Brain pericyte (primary cell): Measurements from ENCODE around the gene MED17.

Experiments used
- DNase-seq: peaks from one replicate; pipeline ENCODE4 v3.0.0-alpha.2; 2012; ENCODE audit warnings: low read depth, low spot score

The MED17 gene

DNA sequence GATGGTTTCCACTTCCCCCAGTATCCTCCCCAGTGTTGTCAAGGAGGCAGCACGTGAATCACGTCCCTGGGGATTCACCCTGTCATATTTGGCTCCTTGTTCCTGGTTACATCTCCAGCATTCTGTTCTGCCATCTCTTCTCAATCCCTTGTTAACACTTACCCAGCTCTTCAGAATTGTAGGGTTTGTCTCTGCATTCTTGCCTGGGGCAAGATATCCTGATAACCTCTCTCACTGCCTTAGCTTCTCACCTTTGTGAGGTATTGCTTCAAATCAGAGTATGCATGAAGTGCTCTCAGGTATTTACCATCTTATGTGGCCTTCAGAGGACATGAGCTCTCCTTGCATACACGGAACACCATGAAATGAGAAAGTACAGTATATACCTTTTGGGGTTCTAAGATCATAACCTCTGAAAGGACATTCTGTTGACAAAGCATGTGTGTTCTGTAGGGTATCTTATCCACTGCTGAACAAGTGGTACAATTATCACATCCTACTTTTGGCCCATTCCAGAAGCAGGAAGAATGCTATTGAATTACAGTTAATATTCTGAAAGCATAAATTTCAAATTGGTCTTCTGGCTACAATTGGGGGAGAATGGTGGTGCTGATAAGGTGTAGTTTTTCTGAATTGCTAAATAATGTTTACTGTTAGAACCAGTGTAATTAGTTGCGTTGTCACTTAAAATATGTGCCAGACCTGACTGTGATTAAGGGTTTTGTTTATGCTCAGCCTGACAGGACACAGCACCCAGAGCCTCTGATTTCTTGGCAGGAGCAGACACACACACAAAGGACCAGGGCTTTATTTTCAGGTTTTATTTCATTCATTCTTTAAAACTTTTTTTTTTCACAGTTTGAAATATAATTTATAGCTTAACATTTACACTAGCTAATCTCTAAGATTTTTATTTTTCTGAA lies 33.6 kb downstream of the MED17 start:
- no peak for DNase-seq

DNA sequence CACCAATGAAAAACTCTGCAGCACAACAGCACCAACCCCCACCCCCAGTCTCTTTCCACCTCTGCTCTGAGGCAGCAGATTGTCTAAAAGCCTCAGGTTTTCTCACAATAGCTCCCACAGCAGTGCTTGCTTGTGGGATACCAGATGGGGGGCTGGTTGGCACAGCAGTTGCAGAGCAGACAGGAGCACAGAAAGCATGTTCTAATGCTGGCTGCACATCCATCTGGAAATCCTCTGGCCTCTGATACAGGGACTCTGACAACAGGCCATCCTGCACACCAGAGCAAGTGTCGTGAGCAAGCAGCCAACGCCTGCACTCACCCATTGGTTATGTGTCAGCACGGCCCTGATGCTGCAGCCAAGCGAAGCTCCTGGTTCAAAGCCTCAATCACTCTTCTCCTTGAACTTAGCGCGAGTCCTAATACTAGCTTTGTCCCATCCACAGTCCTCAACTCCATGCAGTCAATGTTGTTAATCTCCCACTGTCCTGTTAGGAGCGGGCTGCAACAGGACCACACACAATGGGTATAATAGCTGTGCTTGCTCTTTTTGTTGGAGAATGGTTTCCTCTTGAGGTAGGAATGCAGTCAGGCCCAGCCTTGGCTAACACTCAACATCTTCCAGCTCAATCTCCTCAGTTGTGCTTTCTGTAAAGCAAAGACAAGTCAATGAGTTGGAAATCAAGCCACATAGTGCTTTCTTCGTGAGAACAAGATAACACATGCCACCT lies 36.0 kb downstream of the MED17 start:
- DNase-seq: no peak

DNA sequence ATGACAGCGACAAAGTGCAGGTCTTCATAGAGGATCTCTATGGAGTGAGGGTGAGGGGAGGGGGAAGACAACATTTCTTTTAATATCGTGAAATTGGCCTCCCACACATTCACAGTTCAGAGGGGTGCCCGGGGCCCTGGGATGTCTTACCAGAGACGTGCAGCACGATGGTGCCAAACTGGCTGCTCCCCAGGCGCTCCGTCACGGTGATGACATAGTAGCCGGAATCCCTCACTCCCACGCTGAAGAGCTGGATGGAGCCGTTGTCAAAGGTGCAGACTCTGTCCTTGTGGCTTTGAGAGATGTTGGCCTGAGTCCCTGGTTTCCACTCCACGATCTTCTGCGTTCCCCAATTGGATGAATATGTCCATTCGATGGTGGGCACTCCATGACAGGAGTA lies 36.8 kb downstream of the MED17 start:
- DNase-seq: no peak

DNA sequence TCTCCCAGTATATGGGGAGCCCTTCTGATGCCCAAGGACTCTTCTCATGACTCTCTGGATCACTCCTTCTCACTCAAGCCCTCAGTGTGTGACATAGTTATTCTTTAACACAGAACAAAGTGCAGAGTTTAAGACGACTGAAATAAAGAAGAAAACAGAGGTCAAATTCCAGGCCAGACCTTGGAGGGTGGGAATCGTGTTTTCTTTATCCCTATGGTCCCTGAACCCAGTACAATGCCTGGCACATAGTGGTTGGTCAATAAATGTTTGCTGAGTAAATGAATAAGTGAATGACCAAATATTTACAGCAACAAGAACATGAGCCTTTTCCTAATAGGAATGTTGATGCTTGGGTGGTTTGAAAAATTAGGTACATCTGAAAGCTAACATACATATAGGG lies 37.5 kb downstream of the MED17 start:
- no peak for DNase-seq

DNA sequence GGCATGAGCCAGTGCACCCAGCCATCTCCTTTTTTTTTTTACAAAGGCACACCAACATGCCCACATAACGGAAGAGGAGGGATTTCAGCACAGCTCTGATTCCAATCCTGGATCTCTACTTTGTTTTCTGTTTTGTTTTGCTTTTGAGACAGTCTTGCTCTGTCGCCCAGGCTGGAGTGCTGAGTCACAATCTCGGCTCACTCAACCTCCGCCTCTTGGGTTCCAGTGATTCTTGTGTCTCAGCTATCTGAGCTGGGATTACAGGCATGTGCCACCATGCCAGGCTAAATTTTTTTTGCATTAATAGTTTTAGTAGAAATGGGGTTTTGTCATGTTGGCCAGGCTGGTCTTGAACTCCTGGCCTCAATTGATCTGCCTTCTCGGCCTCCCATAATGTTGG lies 38.3 kb downstream of the MED17 start:
- no peak for DNase-seq

DNA sequence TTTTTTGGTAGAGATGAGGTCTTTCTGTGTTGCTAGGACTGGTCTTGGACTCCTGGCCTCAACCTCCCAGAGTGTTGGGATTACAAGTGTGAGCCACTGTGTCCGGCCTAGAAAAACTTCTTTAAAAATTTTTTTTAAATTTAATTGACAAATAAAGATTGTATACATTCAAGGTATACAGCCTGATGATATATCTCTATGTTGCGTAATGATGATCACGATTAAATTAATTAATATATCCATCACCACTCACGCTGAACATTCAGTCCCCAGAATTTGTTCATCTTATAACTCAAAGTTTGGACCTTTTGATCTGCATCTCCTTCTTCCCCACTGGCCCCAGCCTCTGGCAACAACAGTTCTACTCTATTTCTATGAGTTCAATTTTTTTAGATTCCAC lies 39.1 kb downstream of the MED17 start:
- DNase-seq: no peak

DNA sequence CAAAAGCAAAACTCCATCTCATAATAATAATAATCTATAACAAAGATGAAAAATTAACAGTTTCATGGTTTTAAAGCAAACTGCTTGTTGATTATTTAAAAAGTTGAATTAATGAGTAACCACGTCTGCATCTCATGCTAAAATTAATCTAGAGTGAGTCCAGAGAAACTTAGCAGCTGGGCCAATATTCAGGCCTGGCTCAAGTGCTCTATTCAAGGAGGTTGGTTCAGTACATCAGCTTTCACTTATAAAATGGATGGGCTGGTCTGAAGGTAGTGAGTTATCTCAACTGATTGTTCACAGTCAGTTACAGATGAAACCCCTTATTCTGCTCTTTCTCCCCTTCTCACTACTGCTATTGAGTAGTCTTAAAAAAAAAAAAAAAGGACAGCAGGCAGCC lies 43.3 kb downstream of the MED17 start:
- DNase-seq: no peak

DNA sequence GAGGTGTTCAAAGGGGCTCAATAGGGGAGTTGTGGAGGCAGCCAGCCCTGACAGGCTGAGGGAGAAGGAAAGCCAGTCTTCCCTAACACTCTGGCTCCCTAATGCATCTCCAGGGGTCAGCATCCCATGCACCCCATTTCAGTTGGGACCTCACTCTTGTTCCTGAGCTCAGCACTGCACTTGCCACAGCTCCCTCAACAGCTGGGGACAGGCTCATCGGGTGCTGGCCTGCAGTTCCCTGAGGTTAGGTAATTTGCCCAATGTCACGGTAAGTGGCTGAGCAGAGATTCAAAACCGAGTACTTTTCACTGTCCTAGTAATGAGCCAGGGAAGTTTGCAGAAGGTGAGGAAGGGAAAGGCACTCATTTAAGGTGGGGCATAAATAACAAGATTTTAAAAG lies 45.5 kb downstream of the MED17 start:
- DNase-seq: no peak

DNA sequence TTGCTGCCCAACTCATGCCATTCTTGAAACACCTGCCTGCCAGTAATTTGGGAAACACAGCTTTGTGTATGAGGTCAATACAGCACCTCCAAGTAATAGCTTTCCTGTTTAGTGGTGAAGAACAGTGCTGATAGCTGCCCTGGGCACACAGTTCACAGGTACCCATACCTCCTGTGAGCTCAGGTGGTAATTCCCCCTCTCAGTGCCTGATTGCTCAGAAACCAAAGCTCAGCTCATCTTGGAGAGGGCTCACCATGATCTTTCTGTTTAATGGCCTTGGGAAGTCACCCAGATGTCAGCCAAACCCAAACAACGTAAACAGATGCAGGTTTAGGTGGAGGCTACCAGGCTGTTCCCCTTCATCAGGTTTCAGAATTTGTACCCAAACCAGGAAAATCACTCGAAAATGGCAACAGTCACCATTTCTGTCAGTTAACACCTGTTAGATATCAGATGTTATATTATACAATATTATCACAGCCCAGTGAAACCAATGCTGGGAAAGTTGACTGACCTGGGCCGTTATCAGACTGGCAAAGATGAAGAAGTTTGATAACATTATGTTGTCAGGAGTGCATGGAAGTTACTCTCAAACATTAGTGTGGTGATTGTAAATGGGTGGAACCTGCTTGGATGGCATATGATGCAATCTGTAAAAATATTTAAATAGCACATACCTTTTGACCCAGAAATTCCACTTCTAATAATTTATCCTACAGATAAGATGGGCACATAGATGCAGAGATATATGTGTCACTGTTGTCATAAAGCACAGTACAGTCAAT lies 47.5 kb downstream of the MED17 start:
- no peak for DNase-seq

DNA sequence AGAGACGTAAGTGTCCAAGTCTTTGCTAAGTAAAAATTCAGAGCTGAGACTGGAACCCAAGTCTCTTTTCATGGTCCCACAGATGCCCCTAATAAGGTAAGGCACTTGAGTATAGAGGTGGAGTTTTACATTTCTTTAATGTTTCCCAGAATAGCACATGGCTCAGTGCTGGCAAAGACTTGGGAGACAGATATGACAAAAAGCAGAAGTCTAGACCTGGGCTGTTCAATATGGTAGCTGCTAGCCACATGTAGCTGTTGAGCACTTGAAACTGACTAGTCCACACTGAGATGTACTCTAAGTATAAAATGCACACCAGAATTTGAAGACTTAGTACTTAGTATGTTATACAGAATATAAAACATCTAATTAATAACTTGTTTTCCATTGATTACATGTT lies 48.7 kb downstream of the MED17 start:
- DNase-seq: no peak

DNA sequence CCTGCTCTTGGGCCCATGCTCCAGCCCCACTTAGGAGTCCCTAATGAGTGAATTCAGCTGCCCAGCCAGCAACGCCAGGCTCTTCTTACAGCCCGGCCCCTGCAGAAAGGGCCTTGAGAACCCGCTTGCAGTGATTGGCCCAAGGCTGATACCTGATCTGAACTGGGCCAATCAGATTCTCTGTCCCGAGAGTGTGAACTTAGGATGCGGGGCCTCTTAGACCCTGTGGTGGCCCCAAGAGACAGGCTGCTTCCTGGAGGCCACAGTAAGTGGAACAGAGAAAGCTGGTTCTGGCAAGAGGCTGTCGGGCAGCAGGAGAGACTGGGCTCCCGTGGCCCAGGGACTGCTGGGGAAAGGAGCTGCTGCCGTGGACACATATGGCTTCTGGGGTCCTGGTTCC lies 54.9 kb downstream of the MED17 start:
- no peak for DNase-seq

DNA sequence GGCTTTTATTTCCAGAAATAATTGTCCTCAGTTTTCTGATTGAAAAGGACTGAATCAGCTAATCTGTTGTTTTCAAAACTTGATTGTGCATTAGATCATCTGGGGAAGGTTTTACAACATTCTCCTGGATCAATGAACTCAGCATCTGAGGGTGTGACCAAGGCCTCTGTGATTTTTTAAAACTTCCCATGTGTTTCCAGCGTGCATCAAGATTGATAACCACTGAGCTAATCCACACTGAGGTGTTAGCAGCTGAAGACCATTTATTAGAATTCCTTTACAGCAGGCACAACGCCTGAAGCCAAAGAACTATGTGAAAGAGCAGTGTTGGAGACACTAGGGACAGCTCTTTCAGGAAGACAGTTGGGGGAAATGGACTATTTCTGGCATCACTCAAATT lies 56.1 kb downstream of the MED17 start:
- no peak for DNase-seq

DNA sequence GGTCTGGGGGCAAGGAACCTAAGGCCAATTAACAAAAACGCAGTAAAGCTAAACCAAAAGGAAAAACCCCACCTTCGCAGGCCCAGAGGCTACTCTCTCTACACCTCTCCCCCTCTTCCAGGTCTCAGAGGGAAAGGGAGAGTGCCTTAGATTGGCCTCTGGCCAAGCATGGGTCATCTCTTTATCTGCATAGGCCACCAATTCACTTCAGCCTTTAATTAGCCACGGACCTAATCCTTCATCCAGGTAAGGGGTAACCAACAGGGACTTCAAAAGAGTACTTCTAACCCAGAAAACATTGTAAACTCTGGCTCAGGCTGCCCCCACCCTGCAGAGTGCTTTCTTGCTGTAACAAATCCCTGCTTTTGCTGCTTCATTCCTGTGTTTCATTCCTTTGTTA lies 56.9 kb downstream of the MED17 start:
- DNase-seq: no peak

DNA sequence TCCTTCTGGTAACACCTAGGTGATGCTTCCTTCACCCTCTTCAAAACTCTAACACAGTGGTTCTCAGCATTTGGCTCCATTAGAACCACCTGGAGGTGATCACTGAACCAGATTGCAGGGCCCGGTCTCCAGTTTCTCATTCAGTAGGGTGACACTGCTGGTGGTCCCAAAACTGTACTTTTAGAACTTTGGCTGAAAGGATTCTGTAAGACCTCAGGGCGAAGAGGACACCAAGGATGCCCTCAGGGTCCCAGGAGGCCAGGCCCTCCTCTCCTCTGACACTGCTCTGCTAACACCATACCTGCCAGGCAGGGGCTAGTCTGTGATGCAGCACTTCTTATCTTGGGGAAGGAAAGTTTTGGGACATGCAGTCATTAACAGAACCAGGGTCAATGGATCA lies 57.4 kb downstream of the MED17 start:
- no peak for DNase-seq

DNA sequence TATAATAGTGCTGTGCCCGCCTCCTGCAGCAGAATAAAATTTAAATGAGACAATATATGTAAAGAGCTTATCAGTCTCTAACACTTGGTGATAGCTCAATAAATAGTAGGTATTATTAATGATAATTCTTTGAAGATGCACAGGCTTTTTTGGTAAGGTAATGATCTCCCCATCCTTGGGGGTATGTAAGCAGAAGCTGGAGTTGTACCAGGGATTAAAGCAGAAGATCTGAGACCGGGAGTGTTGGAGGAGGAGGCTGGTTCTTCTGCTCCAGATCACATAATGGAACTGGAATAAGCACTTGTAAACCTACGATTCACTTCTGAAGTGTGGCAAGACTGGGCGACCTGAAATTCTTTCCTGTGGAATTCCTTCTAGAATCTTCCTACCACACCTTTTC lies 58.0 kb downstream of the MED17 start:
- DNase-seq: no peak

DNA sequence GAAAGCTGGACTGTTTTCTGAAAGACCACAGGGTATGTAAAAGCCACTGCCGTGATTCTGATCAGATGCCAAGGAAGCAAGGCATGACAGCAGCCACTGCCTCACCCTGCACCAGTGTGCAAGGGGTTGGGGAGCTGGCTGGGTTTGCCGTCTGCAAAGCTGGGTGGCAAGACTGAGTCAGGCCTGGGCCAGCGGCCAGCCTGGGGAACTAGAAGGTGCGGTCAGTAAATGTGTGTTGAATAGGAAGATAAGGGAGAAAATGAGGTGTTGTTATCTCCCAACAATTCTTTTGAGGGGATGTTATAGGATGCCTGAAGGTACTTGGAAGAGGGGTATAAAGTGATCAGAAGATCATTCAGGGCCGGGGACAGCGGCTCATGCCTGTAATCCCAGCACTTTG lies 58.4 kb downstream of the MED17 start:
- no peak for DNase-seq

DNA sequence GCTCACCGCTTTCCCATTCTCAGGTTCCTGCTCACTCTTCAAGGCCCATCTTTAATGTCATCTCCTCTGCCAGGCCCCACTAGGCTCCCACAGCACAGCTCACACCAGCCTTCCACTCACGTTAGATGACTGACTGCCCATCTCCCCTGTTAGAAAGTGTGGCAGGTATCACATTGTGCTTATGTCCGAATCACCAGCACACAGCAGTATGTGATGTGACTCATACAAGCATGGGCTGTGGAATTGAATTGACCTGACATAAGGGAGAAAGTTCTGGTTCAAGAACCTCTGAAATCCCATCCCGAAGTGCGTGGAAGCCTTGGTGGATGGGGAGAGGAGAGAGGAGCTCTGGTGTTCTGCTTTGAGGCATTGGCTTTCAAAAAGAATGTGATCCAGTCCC lies 59.8 kb downstream of the MED17 start:
- no peak for DNase-seq

DNA sequence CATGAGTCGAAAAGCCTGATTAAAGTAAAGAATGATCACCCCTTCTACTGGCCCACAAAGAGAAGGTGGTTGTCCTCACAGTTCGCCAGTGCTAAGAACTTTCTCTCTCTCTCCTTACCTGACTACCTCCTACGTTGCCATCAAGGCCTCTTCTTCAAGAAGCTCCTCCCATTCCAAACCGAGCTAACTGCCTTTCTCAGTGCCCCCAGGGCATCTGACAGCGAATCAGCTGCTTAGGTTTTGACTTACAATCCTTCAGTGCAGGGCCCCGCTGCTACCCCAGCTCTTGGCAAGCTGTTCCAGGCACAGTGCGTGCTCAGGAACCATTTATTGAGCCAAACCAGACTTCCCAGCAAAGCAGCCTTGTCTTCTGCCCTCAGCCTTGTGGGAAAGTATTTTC lies 60.5 kb downstream of the MED17 start:
- no peak for DNase-seq

DNA sequence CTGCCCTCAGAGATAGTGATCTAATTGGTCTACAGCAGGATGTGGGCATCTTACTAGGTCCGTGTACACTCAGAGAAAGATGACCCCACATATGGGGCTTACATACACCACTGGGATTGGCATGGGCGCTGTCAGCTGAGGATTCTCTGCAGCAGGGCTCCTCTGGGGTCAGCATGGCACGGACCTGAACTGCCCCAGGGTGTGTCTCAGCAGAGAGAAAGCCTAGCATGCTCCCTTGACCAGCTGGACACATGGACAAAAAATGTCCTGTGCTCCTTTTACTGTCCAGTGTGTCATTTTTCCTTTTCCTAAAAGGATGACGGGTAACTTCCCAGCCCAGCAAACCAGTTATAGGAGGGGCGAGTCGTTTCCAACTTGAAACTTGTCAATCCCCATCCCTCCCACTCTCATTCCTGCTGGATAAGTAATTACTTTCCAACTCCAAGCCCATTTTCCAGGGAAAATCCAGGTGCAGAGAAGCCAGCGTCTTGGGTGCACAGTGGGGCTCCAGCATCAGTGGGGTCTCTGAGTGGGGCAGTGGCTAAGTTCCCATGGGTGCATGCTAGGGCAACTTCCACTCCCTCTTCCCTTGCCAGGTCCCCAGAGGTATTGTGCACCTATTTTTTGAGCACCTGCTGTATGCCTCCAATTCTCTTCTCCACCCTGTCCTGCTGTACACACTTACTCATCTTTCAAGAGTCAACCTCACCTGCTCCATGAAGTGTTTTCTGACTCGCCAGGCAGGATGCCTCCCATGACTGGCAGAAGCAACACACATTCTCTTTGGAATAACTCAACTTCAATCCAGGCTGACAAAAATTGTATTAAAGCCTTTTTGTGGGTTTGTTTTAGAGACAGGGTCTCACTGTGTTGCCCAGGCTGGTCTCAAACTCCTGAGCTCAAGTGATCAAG lies 61.4 kb downstream of the MED17 start:
- DNase-seq: no peak

DNA sequence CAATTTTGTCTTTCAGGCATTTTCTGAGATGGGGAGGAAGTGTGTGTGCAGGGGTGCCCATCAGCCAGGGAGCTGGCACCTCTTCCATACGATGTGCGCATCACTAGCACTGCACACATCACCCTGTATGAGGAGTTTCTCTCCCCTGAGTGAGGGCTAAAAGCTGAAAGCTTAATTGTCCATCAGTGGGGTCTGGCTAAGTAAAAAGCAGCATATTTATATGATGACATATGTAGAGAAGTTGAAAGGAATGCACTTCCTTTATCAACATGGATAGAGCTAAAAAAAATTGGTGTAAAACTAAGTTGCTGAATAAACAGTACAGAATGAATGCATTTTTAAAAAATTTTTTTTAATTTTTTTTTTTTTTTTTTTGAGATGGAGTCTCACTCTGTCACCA lies 62.3 kb downstream of the MED17 start:
- no peak for DNase-seq

DNA sequence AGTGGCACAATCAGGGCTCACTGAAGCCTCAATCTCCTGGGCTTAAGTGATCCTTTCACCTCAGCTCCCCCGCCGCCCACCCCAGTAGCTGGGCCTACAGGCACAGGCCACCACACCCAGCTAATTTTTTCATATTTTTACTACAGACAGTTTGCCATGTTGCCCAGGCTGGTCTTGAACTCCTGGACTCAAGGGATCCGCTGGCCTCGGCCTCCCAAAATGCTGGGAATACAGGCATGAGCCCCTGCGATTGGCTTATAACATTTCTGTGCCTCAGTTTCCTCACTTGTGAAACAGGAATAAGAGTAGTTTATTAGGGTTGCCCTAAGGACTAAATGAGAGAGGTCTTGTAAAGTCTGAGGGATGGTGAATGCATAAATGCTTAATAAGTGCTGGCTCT lies 65.1 kb downstream of the MED17 start:
- DNase-seq: no peak
